Measurements from ENCODE around the gene IRX3. TPM values are rescaled to one million over a fixed set of nuclear protein-coding genes. Genes with fewer than 3 reads are reported as not detected.

Gene IRX3
- total and polyA plus RNA-seq, 11 donors = 28.6 to 101 (median 45.9) TPM

DNA sequence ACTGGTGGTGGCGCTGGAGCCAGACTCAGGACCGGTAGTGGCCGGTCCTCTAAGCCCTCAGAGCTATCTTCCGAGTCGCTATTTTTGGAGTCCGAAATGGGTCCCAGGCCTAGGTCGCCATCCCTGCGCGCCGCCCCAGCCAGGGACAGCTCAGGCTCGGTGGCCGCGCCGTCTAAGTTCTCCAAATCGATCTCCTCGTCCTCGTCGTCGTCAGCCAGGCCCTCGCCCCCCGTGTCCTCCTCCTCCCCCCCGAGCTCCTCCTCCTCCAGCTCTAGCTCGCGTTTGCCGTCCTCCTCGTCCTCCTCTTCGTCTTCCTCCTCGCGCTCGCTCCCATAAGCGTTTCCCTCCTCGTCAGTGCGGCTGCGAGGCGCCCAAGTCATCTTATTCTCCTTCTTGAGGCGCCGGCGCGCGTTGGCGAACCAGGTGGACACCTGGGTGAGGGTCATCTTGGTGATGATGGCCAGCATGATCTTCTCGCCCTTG, 1.6 kb downstream of the IRX3 start:
- H3K27ac ChIP-seq = peak overlapping the region; percentile 17 to 98 (median 94)
- no peaks in the 10 kb centered on the region for H3K9me3 ChIP-seq
- 4 to 8% (median 6%) methylated on average over 37 to 42 of the region's 42 CpGs for WGBS, 4 donors
- peak overlapping the region; percentile 62 to 94 (median 76) for H3K4me3 ChIP-seq
- TF ChIP-seq, protein P1, sequence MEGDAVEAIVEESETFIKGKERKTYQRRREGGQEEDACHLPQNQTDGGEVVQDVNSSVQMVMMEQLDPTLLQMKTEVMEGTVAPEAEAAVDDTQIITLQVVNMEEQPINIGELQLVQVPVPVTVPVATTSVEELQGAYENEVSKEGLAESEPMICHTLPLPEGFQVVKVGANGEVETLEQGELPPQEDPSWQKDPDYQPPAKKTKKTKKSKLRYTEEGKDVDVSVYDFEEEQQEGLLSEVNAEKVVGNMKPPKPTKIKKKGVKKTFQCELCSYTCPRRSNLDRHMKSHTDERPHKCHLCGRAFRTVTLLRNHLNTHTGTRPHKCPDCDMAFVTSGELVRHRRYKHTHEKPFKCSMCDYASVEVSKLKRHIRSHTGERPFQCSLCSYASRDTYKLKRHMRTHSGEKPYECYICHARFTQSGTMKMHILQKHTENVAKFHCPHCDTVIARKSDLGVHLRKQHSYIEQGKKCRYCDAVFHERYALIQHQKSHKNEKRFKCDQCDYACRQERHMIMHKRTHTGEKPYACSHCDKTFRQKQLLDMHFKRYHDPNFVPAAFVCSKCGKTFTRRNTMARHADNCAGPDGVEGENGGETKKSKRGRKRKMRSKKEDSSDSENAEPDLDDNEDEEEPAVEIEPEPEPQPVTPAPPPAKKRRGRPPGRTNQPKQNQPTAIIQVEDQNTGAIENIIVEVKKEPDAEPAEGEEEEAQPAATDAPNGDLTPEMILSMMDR (IDR thresholded peaks at IDR 0.05) = no peak
- TF ChIP-seq POLR2A (IDR thresholded peaks at IDR 0.05) = no peak
- H3K36me3 ChIP-seq = peaks cover 0 to 7% (median 0%) of the 10 kb centered on the region in 9 donors
- DNase-seq (peak; percentile 29 to 66 (median 51)), ATAC-seq (no peak)
- peaks cover 0 to 29% (median 12%) of the 10 kb centered on the region in 12 donors for H3K4me1 ChIP-seq
- peaks cover 0 to 96% (median 5%) of the 10 kb centered on the region in 9 donors for H3K27me3 ChIP-seq
- intact Hi-C loops (cut with DNase I) = loop anchor here (2.0 to 10.0 kb wide), 26 partner anchors 88 to 1102 kb away; partner anchors contain the start of genes IRX5 (in 3 of the 10) and IRX6 (in 1 of the 10)

DNA sequence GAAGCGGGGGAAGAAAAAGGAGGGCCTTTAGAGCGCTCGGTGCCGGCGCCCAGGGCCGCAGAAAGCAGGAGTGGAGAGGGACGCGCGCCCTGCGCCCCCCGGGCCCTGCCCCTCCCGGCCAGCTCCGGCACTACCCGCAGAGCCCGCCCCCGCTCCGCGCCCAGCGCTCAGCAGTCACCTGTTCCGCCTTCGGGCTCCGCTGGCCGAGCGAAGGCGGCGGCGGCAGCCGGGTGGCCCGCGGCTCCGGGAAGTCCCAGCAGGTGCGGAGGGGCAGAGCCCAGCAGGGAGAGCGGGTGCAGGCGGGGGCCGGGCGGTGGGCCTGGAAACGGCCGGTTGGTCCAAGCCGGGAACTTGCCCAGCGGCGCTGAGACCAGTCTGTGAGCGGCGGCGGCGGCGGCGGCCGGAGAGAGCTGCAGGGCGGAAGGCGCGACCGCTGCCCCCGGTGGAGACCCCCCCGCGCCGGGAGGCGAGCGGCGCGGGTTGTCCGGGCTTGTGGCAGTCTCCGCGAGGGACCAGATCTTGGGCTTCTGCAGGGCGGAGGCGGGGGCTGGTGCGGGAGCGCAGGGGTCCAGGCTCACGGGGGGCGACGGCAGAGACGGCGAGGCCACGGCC, 2.2 kb downstream of the IRX3 start:
- WGBS, 4 donors = 3 to 17% (median 9%) methylated on average over 19 to 73 of the region's 73 CpGs
- H3K27me3 ChIP-seq = peaks cover 0 to 94% (median 4%) of the 10 kb centered on the region in 9 donors
- H3K27ac ChIP-seq = peak overlapping the region; percentile 17 to 98 (median 94)
- intact Hi-C loops (cut with DNase I) = loop anchor here (2.0 to 10.0 kb wide), 20 partner anchors 87 to 1090 kb away; partner anchors contain the start of genes IRX5 (in 3 of the 10) and IRX6 (in 1 of the 10)
- no peak for ATAC-seq
- peaks cover 0 to 29% (median 12%) of the 10 kb centered on the region in 12 donors for H3K4me1 ChIP-seq
- no peaks in the 10 kb centered on the region for H3K9me3 ChIP-seq
- peak overlapping the region; percentile 62 to 94 (median 76) for H3K4me3 ChIP-seq
- peaks cover 0 to 7% (median 0%) of the 10 kb centered on the region in 9 donors for H3K36me3 ChIP-seq
- peak in 2 of 5 donors; percentile 25 to 42 for DNase-seq
- TF ChIP-seq POLR2A (IDR thresholded peaks at IDR 0.05) = no peak
- TF ChIP-seq, protein P1 (IDR thresholded peaks at IDR 0.05) = no peak

DNA sequence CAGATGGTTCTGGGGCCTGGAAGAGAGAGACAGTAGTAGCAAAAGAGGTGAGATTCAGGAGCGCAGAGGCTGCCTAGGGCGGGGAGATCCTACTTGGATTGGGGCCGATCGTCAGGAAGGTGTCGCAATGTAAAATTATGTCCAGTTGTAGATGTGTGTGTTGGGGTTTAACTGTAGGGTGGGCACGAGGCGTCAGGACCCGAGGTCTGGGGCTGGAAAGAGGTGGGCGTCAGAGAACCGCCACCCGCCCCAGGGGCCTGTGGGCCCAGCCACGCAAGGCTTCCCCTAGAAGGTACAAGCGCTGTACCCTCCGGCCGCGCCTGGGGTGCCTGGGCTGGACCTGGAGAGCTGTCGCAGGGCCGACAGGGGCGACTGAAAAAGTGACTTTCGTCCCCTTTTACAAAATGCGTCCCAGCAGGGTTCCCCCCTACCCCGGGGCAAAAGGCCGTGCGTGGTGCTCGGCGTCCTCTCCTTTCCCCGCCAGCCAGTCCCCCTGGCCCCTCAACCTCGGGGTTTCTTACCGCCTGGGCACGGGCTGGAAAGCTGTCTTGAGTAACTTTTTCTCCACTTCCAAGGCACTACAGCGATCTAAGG, 2.8 kb downstream of the IRX3 start:
- peak in 1 of 5 donors; percentile 41 for DNase-seq
- WGBS, 4 donors = 35 to 44% (median 40%) methylated on average over 27 to 31 of the region's 31 CpGs
- peak overlapping the region; percentile 62 to 94 (median 76) for H3K4me3 ChIP-seq
- peaks cover 0 to 29% (median 12%) of the 10 kb centered on the region in 12 donors for H3K4me1 ChIP-seq
- intact Hi-C loops (cut with DNase I) = loop anchor here (2.0 to 10.0 kb wide), 20 partner anchors 87 to 1091 kb away; partner anchors contain the start of genes IRX5 (in 3 of the 10) and IRX6 (in 1 of the 10)
- TF ChIP-seq POLR2A (IDR thresholded peaks at IDR 0.05) = no peak
- TF ChIP-seq, protein P1 (IDR thresholded peaks at IDR 0.05) = no peak
- no peaks in the 10 kb centered on the region for H3K9me3 ChIP-seq
- peaks cover 0 to 88% (median 2%) of the 10 kb centered on the region in 9 donors for H3K27me3 ChIP-seq
- peak overlapping the region in 11 of 12 donors; percentile 17 to 98 (median 95) for H3K27ac ChIP-seq
- no peak for ATAC-seq
- H3K36me3 ChIP-seq = peaks cover 0 to 7% (median 0%) of the 10 kb centered on the region in 9 donors

Measured in heart left ventricle (tissue), 16 donors.